GM23338 (cell line): Measurements from ENCODE around the gene CSTB. TPM values are rescaled to one million over a fixed set of nuclear protein-coding genes. Genes with fewer than 3 reads are reported as not detected.

Experiments
- ATAC-seq: fragments of 200-7000 bp; cut with Tn5 transposase; 3 replicates; pipeline ENCODE4 v1.9.1; 2020
- DNase-seq: peaks from one replicate; pipeline ENCODE4 v3.0.0-alpha.2; 2015; ENCODE audit warnings: low spot score
- H2AFZ ChIP-seq: fragments of 200-600 bp; sonication (generic); 2 replicates; pipeline ENCODE4 v1.8.0; 2016; ENCODE audit warnings: antibody characterized with exemption, mild to moderate bottlenecking, moderate library complexity
- H3F3A ChIP-seq: fragments of 200-600 bp; sonication (generic); replicated peaks from 2 replicates; pipeline ENCODE4 v1.8.0; 2017; ENCODE audit warnings: antibody characterized with exemption, mixed run types, low read depth
- H3K27ac ChIP-seq: fragments of 200-600 bp; sonication (generic); 2 replicates; pipeline ENCODE4 v1.6.1; 2016; ENCODE audit warnings: low read depth
- H3K27me3 ChIP-seq: fragments of 200-600 bp; sonication (generic); 2 replicates; pipeline ENCODE4 v1.8.0; 2016; ENCODE audit warnings: mild to moderate bottlenecking, mixed run types, moderate library complexity; ENCODE audit not compliant: insufficient read depth
- H3K36me3 ChIP-seq: fragments of 200-600 bp; sonication (generic); 2 replicates; pipeline ENCODE4 v1.8.0; 2016; ENCODE audit warnings: mild to moderate bottlenecking; ENCODE audit not compliant: insufficient read depth
- H3K4me1 ChIP-seq: fragments of 200-600 bp; sonication (generic); 2 replicates; pipeline ENCODE4 v1.8.0; 2016; ENCODE audit warnings: mild to moderate bottlenecking, moderate library complexity; ENCODE audit not compliant: insufficient read depth
- H3K4me2 ChIP-seq: fragments of 200-600 bp; sonication (generic); 2 replicates; pipeline ENCODE4 v1.7.1; 2017; ENCODE audit warnings: mixed run types
- H3K4me3 ChIP-seq: fragments of 200-600 bp; sonication (generic); 2 replicates; pipeline ENCODE4 v1.6.1; 2016; ENCODE audit warnings: mixed run types
- H3K79me2 ChIP-seq: fragments of 200-600 bp; sonication (generic); replicated peaks from 2 replicates; pipeline ENCODE4 v1.8.0; 2017; ENCODE audit warnings: mild to moderate bottlenecking; ENCODE audit not compliant: insufficient read depth
- H3K9me2 ChIP-seq: fragments of 200-600 bp; sonication (generic); 2 replicates; pipeline ENCODE4 v1.8.0; 2017; ENCODE audit not compliant: insufficient read depth
- H4K20me1 ChIP-seq: fragments of 200-600 bp; sonication (generic); replicated peaks from 2 replicates; pipeline ENCODE4 v1.8.0; 2017; ENCODE audit warnings: mild to moderate bottlenecking; ENCODE audit not compliant: insufficient read depth
- H3K27ac Mint-ChIP-seq: 2 replicates; pipeline ENCODE4 v1.8.0; 2020; ENCODE audit warnings: inconsistent platforms, mild to moderate bottlenecking, moderate library complexity, mixed read lengths
- H3K27me3 Mint-ChIP-seq: 3 replicates; pipeline ENCODE4 v1.8.0; 2022; ENCODE audit warnings: low read depth, mild to moderate bottlenecking, moderate library complexity, mixed read lengths, inconsistent platforms; ENCODE audit not compliant: insufficient read depth, poor library complexity
- H3K36me3 Mint-ChIP-seq: 3 replicates; pipeline ENCODE4 v1.8.0; 2021; ENCODE audit warnings: low read depth, mild to moderate bottlenecking, inconsistent platforms, moderate library complexity, mixed read lengths
- H3K4me1 Mint-ChIP-seq: 3 replicates; pipeline ENCODE4 v1.8.0; 2020; ENCODE audit warnings: mild to moderate bottlenecking, inconsistent platforms, mixed read lengths
- H3K4me3 Mint-ChIP-seq: 3 replicates; pipeline ENCODE4 v1.8.0; 2021; ENCODE audit warnings: moderate library complexity, mild to moderate bottlenecking, inconsistent platforms, mixed read lengths
- H3K9me3 Mint-ChIP-seq: 3 replicates; pipeline ENCODE4 v1.8.0; 2020; ENCODE audit warnings: moderate library complexity, mild to moderate bottlenecking, inconsistent platforms, mixed read lengths
- CREB1 ChIP-seq: fragments of 250-450 bp; sonication (Bioruptor Pico); IDR thresholded peaks from 2 replicates; pipeline ENCODE4 v1.5.0; 2020; ENCODE audit warnings: low read depth, mild to moderate bottlenecking, moderate library complexity
- CTCF ChIP-seq, 2 experiments: fragments of 200-600 bp in 1 of 2; sonication (generic) in 1 of 2; conservative IDR thresholded peaks; 2 replicates each; pipeline versions ENCODE4 v1.5.1 to v1.6.1; 2016 to 2017; ENCODE audit warnings: antibody characterized with exemption in 2 of 2, low read depth in 2 of 2, mild to moderate bottlenecking in 2 of 2, moderate library complexity in 1 of 2
- ETS1 ChIP-seq: IDR thresholded peaks from 2 replicates; pipeline ENCODE4 v1.6.1; 2016; ENCODE audit warnings: antibody characterized with exemption
- EZH2 ChIP-seq: fragments of 200-600 bp; sonication (generic); IDR thresholded peaks from one replicate; pipeline ENCODE4 v1.8.0; 2017; ENCODE audit warnings: antibody characterized with exemption, mild to moderate bottlenecking, low read depth; ENCODE audit not compliant: unreplicated experiment
- EZH2phosphoT487 ChIP-seq: fragments of 200-600 bp; sonication (generic); IDR thresholded peaks from one replicate; pipeline ENCODE4 v1.8.1; 2018; ENCODE audit warnings: antibody characterized with exemption; ENCODE audit not compliant: unreplicated experiment
- JUNB ChIP-seq: IDR thresholded peaks from one replicate; pipeline ENCODE4 v1.6.1; 2016; ENCODE audit warnings: antibody characterized with exemption; ENCODE audit not compliant: unreplicated experiment
- NANOG ChIP-seq: IDR thresholded peaks from 2 replicates; pipeline ENCODE4 v1.6.1; 2016; ENCODE audit warnings: antibody characterized with exemption, borderline replicate concordance
- POLR2AphosphoS5 ChIP-seq: IDR thresholded peaks from 2 replicates; pipeline ENCODE4 v1.6.1; 2016; ENCODE audit warnings: antibody characterized with exemption, low read depth
- REST ChIP-seq: IDR thresholded peaks from one replicate; pipeline ENCODE4 v1.6.1; 2018; ENCODE audit warnings: antibody characterized with exemption; ENCODE audit not compliant: unreplicated experiment
- STAT1 ChIP-seq: IDR thresholded peaks from one replicate; pipeline ENCODE4 v1.6.1; 2016; ENCODE audit warnings: antibody characterized with exemption; ENCODE audit not compliant: unreplicated experiment
- ZNF114 ChIP-seq: fragments of 250-450 bp; sonication (Bioruptor Pico); IDR thresholded peaks from 2 replicates; pipeline ENCODE4 v1.5.0; 2020; ENCODE audit warnings: mild to moderate bottlenecking, moderate library complexity
- ZNF331 ChIP-seq: fragments of 250-450 bp; sonication (Bioruptor Pico); IDR thresholded peaks from 2 replicates; pipeline ENCODE4 v1.5.0; 2020; ENCODE audit warnings: low read depth, mild to moderate bottlenecking, moderate library complexity
- ZNF462 ChIP-seq: fragments of 250-450 bp; sonication (Bioruptor Pico); IDR thresholded peaks from 2 replicates; pipeline ENCODE4 v1.5.0; 2020; ENCODE audit warnings: mild to moderate bottlenecking, moderate library complexity
- polyA plus RNA-seq: library from polyadenylated mRNA; unstranded; fragments of >200 nt; fragmentation: Nextera tagmentation; extraction: Ambion mirVana; gene quantifications from 2 replicates; pipeline ENCODE4 v1.2.1, GENCODE V29; 2016
- total RNA-seq: library from RNA; depleted of rRNA; stranded (reverse); fragments of >200 nt; shearing (Covaris generic); gene quantifications from 2 replicates; pipeline ENCODE4 v1.2.3, GENCODE V29; 2014

The CSTB gene
- total and polyA plus RNA-seq, 2 experiments from 2014 or later, result 10.0 to 142 TPM

DNA sequence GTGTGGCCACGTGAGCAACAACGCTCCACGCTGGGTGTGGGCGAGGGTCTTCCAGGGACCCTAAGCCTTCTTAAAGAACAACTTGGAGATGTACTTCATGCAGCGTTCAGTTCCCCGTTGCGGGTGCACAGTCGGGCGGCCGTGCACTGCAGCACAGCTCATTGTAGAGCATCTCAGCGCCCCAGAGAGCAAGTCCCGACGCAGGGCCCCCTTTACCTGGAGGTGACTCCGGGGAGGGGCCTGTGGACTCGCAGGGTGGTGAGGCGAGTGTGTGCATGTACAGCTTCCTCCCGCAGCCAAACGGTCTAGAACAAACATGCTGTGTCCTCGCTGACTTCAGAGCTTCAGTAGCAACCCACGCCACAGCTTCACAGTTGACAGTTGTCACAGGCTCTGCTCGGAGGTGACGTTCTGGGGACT, 32.7 kb upstream of the CSTB start:
- DNase-seq (no peak), ATAC-seq (no peak)
- Histone ChIP-seq H3K4me3 (no peak overlapping the region), H3K36me3 (no peaks in the 10 kb centered on the region), H3K9me2 (no peaks in the 10 kb centered on the region), H3K4me1 (no peaks in the 10 kb centered on the region), H2AFZ (no peak overlapping the region), H3K27me3 (no peaks in the 10 kb centered on the region), H3F3A (0 out of 2 replicates have a peak, but pooled peaks cover 3% of the 10 kb centered on the region), H4K20me1 (no peaks in the 10 kb centered on the region), H3K79me2 (no peaks in the 10 kb centered on the region), H3K4me2 (no peak overlapping the region), H3K27ac (no peak overlapping the region)
- Mint-ChIP-seq H3K9me3 (no peaks in the 10 kb centered on the region), H3K4me1 (peaks cover 3% of the 10 kb centered on the region), H3K36me3 (peaks cover 12% of the 10 kb centered on the region), H3K4me3 (no peak overlapping the region), H3K27me3 (peaks cover 12% of the 10 kb centered on the region), H3K27ac (no peak overlapping the region)
- no peak for TF ChIP-seq REST
- TF ChIP-seq ZNF462, result no peak
- TF ChIP-seq EZH2phosphoT487, result no peak
- no peak for TF ChIP-seq ZNF114 (CRISPR knock-in tag)
- TF ChIP-seq ZNF331 (CRISPR knock-in tag), result no peak
- no peak for TF ChIP-seq EZH2
- TF ChIP-seq POLR2AphosphoS5, result no peak
- TF ChIP-seq NANOG, result no peak
- TF ChIP-seq ETS1, result no peak
- TF ChIP-seq CREB1 (CRISPR knock-in tag), result no peak
- TF ChIP-seq JUNB, result no peak
- TF ChIP-seq STAT1, result no peak
- no peak for TF ChIP-seq CTCF (conservative IDR thresholded peaks at IDR 0.05; ENCODE audit: low read depth in 2 of 2)
